Left ventricle myocardium inferior (tissue), 1 donor: ENCODE data around the gene RGMA. TPM values are rescaled to one million over a fixed set of nuclear protein-coding genes. Genes with fewer than 3 reads are reported as not detected.

Experiments used
- DNase-seq: peaks from one replicate; pipeline ENCODE4 v3.0.0-alpha.2; 2020
- H3K27ac ChIP-seq: fragments of 200-600 bp; replicated peaks from 2 replicates; pipeline ENCODE4 v1.8.0; 2021
- H3K27me3 ChIP-seq: fragments of 200-600 bp; 2 replicates; pipeline ENCODE4 v1.8.0; 2021; ENCODE audit warnings: low read depth
- H3K36me3 ChIP-seq: fragments of 200-600 bp; 2 replicates; pipeline ENCODE4 v1.8.0; 2021
- H3K4me1 ChIP-seq: fragments of 200-600 bp; 2 replicates; pipeline ENCODE4 v1.8.0; 2021
- H3K4me3 ChIP-seq: fragments of 200-600 bp; 2 replicates; pipeline ENCODE4 v1.8.0; 2021; ENCODE audit warnings: mild to moderate bottlenecking, moderate library complexity
- H3K9me3 ChIP-seq: fragments of 200-600 bp; replicated peaks from 2 replicates; pipeline ENCODE4 v1.8.0; 2021
- CTCF ChIP-seq: fragments of 200-600 bp; IDR thresholded peaks from 2 replicates; pipeline ENCODE4 v1.8.0; 2021; ENCODE audit warnings: antibody characterized with exemption, mild to moderate bottlenecking, borderline replicate concordance
- intact Hi-C: fragments of 100-400 bp; cut with micrococcal nuclease; formaldehyde crosslinking; loops from one replicate; pipeline ENCODE4 v1.11.0; 2022
- total RNA-seq: library from RNA; stranded (reverse); fragmentation: NEBNext Ultra II Directional; extraction: Animal tissue kit (Norgen Biotek cat#: 25700); gene quantifications from one replicate; pipeline ENCODE4 v1.2.1, GENCODE V29; 2021
- donor health status: DM: no; HTN: yes; CAD: no; lungs with severe emphysema.

Gene RGMA
- total RNA-seq, 1 donor from 2014 or later, result 16.9 TPM

GRCh38 chr15:93086791-93087190 lies 2.2 kb downstream of the RGMA start:
- TF ChIP-seq CTCF, result no peak
- peak overlapping the region; percentile 83 for H3K4me3 ChIP-seq
- peaks cover 41% of the 10 kb centered on the region for H3K27me3 ChIP-seq
- intact Hi-C loops, result no loop called here
- no peaks in the 10 kb centered on the region for H3K36me3 ChIP-seq
- no peak for DNase-seq
- peaks cover 26% of the 10 kb centered on the region for H3K4me1 ChIP-seq
- H3K27ac ChIP-seq, result peak overlapping the region; percentile 91
- no peaks in the 10 kb centered on the region for H3K9me3 ChIP-seq

DNA sequence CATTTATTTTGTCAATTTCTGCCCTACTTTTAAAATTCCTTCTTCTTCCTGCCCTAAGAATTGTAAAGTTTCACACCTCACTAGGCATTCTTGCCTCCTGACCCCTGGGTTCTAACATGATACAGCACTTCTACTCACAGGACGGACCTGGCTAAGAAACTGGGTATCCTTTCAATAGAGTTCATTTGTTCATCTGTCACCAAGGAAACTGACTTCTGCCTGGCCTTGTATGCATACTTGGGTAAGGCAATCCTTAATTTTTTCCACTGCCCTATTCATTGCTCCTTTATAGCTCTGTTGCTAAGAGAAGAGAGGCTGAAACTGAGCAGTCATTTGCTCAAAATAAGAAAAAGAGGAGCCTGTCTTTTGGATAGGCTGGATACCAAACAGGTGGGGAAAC lies 3.3 kb downstream of the RGMA start:
- Histone ChIP-seq H3K27me3 (peaks cover 37% of the 10 kb centered on the region), H3K9me3 (no peaks in the 10 kb centered on the region), H3K27ac (peak overlapping the region; percentile 13), H3K4me1 (peaks cover 26% of the 10 kb centered on the region), H3K4me3 (peak overlapping the region; percentile 83), H3K36me3 (no peaks in the 10 kb centered on the region)
- TF ChIP-seq CTCF, result no peak
- no peak for DNase-seq
- intact Hi-C loops, result no loop called here

DNA sequence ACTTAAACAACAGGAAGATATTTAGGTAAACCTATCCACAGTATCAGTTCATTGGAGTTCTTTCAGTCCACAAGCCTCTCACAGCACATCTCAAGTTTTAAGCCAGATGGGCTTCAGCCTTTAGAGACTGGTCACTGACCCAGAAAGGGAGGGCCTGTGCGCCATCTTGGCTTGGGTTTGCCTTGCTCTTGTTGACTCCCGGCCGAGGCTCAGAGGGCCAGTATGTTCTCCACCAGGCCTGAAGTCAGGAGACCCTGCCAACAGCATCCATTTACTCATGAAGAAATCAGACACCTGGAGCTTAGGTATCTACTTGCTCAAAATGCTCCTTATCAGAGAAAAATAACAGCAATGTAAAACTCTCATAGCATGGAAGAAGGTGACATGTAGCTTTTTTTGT lies 6.2 kb downstream of the RGMA start:
- no peak overlapping the region for H3K4me3 ChIP-seq
- H3K27ac ChIP-seq, result no peak overlapping the region
- peaks cover 8% of the 10 kb centered on the region for H3K4me1 ChIP-seq
- no peaks in the 10 kb centered on the region for H3K36me3 ChIP-seq
- DNase-seq, result no peak
- intact Hi-C loops, result no loop called here
- TF ChIP-seq CTCF, result no peak
- H3K27me3 ChIP-seq, result peaks cover 31% of the 10 kb centered on the region
- H3K9me3 ChIP-seq, result no peaks in the 10 kb centered on the region

GRCh38 chr15:93081399-93081798 lies 7.6 kb downstream of the RGMA start:
- no peak for TF ChIP-seq CTCF
- Histone ChIP-seq H3K27me3 (peaks cover 18% of the 10 kb centered on the region), H3K4me3 (no peak overlapping the region), H3K4me1 (peaks cover 5% of the 10 kb centered on the region), H3K9me3 (no peaks in the 10 kb centered on the region), H3K36me3 (no peaks in the 10 kb centered on the region), H3K27ac (no peak overlapping the region)
- DNase-seq, result no peak
- intact Hi-C loops, result no loop called here

DNA sequence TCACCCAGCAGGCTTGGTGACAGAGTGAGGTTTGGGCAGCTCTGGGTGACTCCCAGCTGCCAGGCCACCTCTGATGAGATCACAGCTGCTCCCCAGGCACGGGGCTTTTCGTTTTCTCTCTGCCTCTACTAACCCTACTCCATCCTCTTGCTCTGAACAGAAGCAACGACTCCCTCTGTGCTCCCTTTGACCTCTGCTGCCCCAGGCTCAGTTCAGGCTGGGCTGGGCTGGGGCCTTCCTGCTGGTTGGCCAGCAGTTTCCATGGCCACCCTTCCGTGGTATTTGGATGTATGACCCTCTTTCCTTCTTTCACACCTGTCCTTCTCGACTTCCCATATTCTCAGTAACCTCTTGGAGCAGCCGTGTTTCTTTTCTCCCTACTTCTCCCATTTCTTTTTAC lies 8.6 kb downstream of the RGMA start:
- H3K4me1 ChIP-seq, result peaks cover under 1% of the 10 kb centered on the region
- intact Hi-C loops, result no loop called here
- no peaks in the 10 kb centered on the region for H3K9me3 ChIP-seq
- no peak overlapping the region for H3K4me3 ChIP-seq
- peaks cover 12% of the 10 kb centered on the region for H3K27me3 ChIP-seq
- DNase-seq, result no peak
- no peaks in the 10 kb centered on the region for H3K36me3 ChIP-seq
- H3K27ac ChIP-seq, result no peak overlapping the region
- no peak for TF ChIP-seq CTCF

DNA sequence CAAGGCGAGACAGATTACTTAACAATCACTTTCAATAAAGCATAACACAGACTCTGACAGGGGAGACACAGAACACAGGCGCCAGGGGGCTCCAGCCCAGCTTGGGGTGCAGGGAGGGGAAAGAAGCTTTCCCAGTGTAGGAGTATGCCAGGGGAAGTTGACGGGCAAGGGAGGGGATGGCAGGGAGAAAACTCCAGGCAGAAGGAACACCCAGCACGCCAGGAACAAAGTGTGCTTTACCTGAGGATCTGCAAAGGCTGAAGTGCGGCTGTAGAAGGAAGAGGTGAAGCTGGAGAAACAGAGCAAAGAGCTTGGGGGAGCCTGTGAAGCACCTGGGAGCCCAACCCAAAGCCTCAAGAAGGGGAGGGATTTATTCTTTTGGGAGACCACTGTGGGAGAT lies 12.1 kb downstream of the RGMA start:
- Histone ChIP-seq H3K36me3 (no peaks in the 10 kb centered on the region), H3K4me1 (peaks cover 25% of the 10 kb centered on the region), H3K9me3 (no peaks in the 10 kb centered on the region), H3K27me3 (peaks cover 39% of the 10 kb centered on the region), H3K27ac (no peak overlapping the region), H3K4me3 (no peak overlapping the region)
- TF ChIP-seq CTCF, result no peak
- intact Hi-C loops, result no loop called here
- no peak for DNase-seq
